T-helper 22 cell (primary cell): ENCODE measurements around the gene RND1.
"Not testable (repeated sequence)": the region's sequence is repeated elsewhere in the genome, so short reads cannot be mapped to it uniquely, and the experiment has no call there.

Experiments
- DNase-seq: peaks from one replicate; pipeline ENCODE4 v3.0.0-alpha.2; 2020; ENCODE audit warnings: low read depth

The RND1 gene

GRCh38 chr12:48866052-48866711 is 512 bp upstream of the RND1 start:
- no peak for DNase-seq

GRCh38 chr12:48863291-48863690 is 2.4 kb downstream of the RND1 start:
- no peak for DNase-seq

GRCh38 chr12:48862760-48863159 is 2.9 kb downstream of the RND1 start:
- DNase-seq, result no peak

- DNase-seq, result no peak
Measured at GRCh38 chr12:48861111-48861510, 4.6 kb downstream of the RND1 start.

- not testable (repeated sequence) for DNase-seq
Measured at GRCh38 chr12:48860236-48860635, 5.4 kb downstream of the RND1 start.

GRCh38 chr12:48859607-48860006 is 6.1 kb downstream of the RND1 start:
- DNase-seq, result no peak

- DNase-seq, result no peak
Measured at GRCh38 chr12:48858043-48858442, 7.6 kb downstream of the RND1 start.

GRCh38 chr12:48857278-48857994 is 8.2 kb downstream of the RND1 start:
- DNase-seq, result no peak

- DNase-seq, result no peak
Measured at GRCh38 chr12:48856379-48856778, 9.3 kb downstream of the RND1 start.

GRCh38 chr12:48854932-48855331 is 10.7 kb downstream of the RND1 start:
- not testable (repeated sequence) for DNase-seq

GRCh38 chr12:48854488-48854887 is 11.2 kb downstream of the RND1 start:
- DNase-seq, result no peak

- DNase-seq, result peak; percentile 64
Measured at GRCh38 chr12:48852734-48853688, 12.7 kb downstream of the RND1 start.

GRCh38 chr12:48851883-48852733 is 13.6 kb downstream of the RND1 start, which contains the start of gene DDX23:
DDX23 (minus strand) TSS chr12:48852163; CDS start chr12:48845782, 6,381 bp downstream.
- DNase-seq, result peak; percentile 91

- not testable (repeated sequence) for DNase-seq
Measured at GRCh38 chr12:48842021-48842420, 23.6 kb downstream of the RND1 start.

GRCh38 chr12:48838048-48838447 is 27.6 kb downstream of the RND1 start:
- no peak for DNase-seq

GRCh38 chr12:48832321-48833060 is 33.2 kb downstream of the RND1 start:
- no peak for DNase-seq

- no peak for DNase-seq
Measured at GRCh38 chr12:48831257-48831656, 34.4 kb downstream of the RND1 start.

- DNase-seq, result no peak
Measured at GRCh38 chr12:48828841-48829575, 36.7 kb downstream of the RND1 start.

GRCh38 chr12:48828293-48828692 is 37.4 kb downstream of the RND1 start:
- DNase-seq, result no peak

GRCh38 chr12:48827513-48828096 is 38.1 kb downstream of the RND1 start:
- DNase-seq, result no peak
